GM19397 (cell line): Measurements from ENCODE around the gene MRPS21.
"Not testable (repeated sequence)": the region's sequence is repeated elsewhere in the genome, so short reads cannot be mapped to it uniquely, and the experiment has no call there.

Experiments used
- ATAC-seq: cut with Tn5 transposase; IDR thresholded peaks from one replicate; pipeline ENCODE4 v1.9.1; 2021; ENCODE audit warnings: mild to moderate bottlenecking, moderate library complexity; ENCODE audit not compliant: unreplicated experiment

Gene MRPS21

DNA sequence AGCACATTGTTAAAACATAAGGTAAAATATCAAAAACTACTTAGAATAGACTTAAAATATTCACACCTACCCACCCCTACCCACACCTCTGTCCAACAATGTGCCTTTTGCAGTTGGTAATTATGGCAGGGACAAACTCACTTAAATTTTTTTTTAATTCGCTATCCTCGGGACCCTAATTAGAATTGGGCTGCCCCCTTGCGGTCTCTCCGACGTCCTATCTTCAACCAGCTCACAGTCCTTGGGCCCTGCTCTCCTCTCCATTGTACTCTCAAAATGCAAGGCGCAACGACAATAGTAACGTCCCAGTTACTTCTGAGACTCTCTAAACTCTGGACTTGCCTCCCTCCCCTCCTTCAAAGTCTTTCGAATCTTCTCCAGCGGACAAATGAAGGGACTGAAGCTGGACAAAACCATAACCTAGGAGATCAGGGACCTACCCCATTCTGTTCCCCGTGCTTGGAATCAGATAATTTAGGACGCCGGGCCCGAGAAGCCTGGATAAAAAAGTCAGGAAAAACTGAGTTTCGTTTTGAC, 12.4 kb upstream of the MRPS21 start:
- ATAC-seq, result no peak

DNA sequence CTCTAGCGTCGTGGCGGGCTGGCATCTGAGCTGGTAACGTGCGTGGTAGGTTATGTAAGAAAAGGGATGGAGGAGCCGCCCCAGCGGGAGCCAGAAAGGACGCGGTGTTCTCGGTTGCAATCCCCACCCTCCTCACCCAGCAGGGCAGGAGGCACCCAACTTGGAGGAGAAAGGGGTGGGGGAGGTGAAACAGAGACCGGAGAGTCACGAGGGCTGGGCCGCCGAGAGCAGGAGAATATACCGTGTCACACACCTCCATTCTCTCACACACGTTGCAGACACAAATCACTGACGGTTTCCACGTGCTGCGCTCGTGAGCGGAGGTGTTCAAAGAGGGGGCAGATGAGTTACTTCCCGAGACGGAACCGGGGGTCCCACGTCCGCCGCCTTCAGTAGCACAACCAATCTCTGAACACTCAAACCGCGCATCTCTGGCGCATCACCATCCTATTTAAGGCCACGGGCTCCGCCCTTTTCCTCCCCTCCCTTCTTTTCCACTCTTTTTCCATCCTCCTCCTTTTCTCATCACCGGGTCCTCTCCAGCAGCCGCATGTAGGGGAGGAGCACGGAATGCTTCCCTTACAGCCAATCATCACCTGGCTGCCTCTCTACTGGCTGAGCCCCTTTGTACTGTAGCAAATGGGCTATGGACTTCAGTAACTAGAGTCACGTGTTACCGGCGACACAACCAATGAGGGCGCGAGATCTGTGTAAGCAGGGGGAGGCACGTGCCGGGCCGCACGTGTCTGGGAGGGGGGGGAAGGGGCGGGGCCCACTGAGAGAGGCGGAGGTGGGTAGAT, 11.7 kb upstream of the MRPS21 start, which contains the start of gene CIART:
Gene CIART (plus strand): TSS at position 797 of the 800 bp plus-strand sequence. CDS start 714 bp downstream, outside the sequence.
- ATAC-seq, result peak; percentile 81

DNA sequence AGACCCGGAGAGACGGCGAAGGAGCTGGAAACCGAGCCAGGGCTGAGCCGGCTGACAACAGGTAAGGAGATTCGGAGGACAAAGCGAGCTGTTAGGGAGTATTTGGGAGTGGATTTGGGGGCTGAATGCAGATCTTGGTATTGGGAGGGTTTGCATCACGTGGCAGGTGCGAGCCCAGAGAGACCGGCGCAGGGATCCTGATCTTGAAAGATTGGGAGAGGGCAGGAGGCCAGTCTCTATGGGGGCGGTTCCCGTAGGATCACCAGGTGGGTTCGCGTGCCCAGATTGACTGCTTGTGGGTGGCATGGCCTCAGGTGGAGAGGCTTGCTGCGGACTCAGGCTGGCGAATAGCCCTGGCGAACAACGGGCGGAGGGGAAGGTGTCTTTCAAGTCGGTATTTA, 11.1 kb upstream of the MRPS21 start:
- no peak for ATAC-seq

DNA sequence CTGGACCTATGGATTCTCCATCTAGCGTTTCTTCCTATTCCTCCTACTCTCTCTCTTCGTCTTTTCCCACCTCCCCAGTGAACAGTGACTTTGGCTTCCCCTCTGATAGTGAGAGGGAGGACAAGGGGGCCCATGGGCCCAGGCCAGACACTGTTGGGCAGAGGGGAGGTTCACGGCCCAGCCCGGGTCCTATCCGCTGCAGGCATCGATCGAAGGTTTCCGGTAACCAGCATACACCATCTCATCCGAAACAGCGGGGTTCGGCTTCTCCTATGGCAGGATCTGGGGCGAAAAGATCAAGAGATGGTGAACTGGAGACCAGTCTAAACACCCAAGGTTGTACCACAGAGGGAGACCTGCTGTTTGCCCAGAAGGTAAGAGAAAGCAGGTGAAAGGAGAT, 10.4 kb upstream of the MRPS21 start:
- ATAC-seq, result no peak

DNA sequence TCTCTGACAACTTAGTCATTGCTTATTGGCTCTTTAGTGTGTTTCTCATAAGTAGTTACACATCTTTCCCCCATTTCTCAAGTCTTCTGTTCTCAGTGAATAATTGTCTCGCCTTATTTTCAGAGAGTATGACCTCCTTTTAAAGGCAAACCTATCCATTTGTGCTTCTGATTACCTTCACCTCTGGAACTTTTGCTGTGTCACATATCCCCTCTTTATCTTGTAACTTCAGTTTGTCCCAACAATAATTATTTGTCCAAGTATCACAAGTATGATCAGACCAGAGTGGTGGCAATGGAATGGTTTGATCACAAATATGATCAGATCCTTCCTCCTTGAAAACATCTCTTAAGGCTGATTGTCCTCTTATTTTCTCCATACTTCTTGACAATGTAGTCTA, 5.3 kb upstream of the MRPS21 start:
- no peak for ATAC-seq

DNA sequence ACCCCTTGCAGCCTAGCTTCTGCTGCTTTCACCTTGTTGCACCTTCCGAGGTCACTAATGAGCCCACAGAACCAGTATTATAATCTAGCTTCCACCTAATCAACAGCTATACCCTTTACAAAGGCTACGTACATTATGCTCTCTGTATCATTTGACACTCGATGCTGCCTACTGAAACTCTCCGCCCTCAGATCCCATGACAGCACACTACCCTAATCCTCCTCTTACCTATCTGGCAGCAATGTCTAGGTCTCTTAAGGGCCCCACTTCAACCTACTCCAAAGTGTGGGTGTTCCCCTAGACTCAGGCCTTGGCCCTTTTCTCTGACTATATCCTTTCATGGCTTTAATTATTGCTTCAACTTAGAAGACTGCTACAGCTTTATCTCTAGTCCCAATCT, 4.8 kb upstream of the MRPS21 start:
- ATAC-seq, result no peak

DNA sequence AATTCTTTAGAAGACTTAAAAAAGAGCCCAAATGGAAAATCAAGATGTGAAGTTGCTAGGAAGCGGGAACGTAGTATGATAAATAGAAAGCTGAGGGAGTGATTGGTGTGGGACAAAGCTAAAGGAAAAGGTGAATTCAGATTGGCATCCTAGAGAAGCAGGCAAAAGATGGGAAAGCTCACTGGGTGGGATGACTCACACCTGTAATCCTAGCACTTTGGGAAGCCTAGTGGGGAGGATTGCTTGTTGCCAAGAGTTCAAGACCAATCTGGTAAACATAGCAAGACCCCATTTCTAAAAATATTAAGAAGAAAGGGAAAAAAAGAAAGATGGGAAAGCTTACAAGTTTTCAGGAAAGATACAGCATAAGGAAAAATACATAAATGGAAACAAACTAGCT, 1.8 kb downstream of the MRPS21 start:
- ATAC-seq, result no peak

DNA sequence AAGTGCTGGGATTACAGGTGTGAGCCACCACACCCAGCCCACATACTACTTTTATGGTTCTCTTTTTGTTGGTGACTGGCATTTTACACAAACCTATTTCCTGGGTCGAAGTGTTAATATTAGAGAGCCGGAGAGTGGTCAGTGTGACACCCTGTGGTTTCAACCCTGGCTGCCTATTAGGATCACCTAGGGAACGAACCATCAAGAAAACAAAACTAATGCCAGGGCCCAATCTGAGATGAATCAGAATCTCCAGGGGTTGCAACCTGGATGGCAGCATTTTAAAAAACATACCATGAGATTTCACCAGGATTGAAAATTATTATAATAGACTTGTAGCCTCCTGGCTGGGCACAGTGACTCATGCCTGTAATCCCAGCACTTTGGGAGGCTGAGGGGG, 6.1 kb downstream of the MRPS21 start:
- ATAC-seq, result no peak

DNA sequence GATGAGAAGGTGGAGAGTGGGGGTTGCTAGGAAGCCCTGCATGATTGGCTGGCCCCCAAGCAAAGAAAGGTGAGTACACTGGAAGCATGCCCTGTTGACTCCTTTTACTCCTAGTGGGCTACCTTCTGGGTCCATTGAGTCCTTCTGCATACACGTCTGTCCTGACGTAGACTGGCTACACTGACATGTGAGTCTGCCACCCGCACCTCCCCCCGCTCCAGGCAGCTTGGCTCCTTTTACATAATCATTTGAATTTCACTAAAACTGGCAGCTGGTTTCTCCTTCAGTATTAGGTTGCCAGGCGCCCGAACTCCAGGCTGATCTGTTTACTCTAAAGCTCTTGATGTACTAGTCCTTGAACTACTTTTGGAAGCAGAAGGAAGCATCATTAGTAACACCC, 8.7 kb downstream of the MRPS21 start:
- ATAC-seq, result no peak

DNA sequence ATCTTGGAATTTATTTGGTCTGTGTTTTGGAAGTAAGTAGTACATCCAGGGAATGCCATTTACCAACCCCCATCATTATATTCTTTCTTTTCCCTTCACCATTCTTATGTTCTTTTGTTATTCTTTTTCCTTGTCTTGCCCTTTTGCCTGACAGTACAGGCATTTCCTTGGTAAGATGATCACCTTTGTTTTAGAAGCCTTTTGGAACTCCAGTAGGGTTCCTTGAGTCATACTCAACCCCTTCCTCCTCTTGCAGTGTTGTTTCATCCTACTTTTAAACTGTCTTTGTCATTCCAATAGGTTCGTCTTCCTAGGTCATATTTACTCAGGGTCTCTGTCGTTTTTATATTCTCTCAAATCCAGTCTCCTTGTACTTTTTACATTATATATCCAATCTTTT, 9.2 kb downstream of the MRPS21 start:
- ATAC-seq, result no peak

DNA sequence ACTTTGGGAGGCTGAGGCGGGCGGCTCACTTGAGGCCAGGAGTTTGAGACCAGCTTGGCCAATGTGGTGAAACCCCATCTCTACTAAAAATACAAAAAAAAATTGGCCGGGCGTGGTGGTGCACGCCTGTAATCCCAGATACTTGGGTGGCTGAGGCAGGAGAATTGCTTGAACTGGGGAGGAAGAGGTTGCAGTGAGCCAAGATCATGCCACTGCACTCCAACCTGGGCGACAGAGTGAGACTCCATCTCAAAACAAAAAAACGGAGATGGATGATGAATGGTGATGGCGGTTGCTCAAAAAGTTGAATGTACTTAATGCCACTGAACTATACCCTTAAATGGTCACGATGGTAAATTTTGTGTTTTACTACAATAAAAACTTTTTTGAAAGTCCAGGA, 14.9 kb downstream of the MRPS21 start:
- ATAC-seq, result not testable (repeated sequence)

DNA sequence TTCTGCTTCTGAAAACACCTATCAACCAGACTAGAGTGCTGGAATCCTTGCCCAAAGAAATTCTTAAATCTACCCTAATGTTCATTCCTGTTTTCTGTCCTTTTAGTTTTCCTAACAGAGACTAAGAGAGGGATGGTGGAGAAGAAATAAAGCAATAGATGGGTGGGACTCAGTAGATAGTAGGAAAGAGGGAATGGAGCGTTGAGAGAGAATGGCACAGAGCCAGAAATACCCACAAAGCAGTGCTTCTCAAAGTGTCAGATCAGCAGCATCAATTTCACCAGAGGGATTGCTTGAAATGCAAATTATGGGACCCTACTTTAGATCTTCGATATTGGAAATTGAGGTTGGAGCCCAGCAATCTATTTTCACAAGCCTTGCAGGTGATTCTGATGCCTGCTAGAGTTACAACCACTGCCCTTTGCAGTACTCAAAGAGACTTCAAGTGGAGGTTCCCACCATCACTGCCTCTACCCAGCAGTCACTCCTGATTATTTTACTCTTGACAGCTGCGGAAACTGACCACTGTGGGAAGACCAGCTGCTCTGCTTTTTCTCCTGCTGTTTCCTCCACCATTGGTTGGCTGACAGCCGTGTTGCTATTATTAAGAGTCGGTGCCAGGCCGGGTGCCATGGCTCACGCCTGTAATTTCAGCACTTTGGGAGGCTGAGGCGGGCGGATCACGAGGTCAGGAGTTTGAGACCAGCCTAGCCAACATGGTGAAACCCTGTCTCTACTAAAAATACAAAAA, 16.3 kb downstream of the MRPS21 start:
- no peak for ATAC-seq

DNA sequence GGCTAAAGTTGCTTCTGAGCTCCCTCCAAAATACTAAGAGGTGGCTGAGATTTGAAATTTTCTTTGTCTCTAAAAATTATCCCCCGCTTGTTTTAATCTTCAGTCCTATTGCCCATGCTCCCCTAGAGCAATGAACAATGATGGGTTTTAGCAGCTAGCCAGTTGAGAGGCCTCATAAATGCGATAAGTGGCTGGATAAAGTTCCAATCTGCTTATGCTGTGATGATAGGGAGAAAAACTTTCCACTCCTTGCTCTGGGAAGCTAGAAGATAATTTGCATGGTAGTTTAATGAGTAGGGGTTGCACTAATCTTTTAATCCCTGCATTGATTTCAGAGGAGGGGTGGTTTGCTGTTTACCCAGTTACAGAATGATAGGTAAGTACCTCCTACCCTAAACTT, 18.1 kb downstream of the MRPS21 start:
- no peak for ATAC-seq

DNA sequence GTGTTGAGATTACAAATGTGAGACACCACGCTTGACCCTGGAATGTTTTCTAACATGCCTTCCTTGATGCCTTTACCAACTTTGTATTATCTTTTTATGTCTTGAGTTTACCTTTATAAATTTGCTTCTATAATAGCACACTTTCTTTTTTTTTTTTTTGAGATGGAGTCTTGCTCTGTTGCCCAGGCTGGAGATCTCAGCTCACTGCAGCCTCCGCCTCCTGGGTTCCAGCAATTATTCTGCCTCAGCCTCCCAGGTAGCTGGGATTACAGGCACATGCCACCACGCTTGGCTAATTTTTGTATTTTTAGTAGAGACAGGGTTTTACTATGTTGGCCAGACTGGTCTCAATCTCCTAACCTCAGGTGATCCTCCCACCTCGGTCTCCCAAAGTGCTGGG, 21.0 kb downstream of the MRPS21 start:
- not testable (repeated sequence) for ATAC-seq

DNA sequence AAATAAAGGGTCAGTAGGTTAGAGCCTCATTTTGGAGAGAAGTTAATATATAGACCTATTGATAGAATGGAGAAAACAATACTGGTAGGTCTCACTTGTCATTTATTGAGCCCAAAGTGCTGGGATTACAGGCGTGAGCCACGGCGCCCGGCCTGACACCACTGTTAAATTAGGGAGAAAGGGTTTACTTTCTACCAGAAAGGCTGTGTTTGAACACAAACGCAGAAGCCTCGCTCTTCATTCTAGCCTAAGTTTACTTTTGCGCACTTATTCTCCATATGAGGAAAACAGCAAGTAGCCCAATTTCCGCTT, 27.0 kb downstream of the MRPS21 start:
- ATAC-seq, result no peak

DNA sequence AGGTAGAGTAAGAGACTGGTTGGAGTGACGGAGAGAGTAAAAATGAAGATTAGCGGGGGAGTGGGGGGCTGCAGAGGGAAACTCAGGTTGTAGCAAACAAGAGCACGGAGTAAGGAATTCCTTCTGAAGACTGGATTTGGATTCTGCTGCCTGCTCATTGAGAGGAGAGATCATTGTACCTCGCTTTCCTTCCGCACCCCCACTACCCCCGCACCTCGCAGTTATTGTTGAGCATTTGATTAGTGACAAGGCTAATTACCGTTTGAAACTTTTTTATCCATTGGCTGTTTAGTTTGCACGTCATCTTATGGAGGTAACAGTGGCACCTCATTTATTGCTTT, 28.1 kb downstream of the MRPS21 start:
- ATAC-seq, result no peak

DNA sequence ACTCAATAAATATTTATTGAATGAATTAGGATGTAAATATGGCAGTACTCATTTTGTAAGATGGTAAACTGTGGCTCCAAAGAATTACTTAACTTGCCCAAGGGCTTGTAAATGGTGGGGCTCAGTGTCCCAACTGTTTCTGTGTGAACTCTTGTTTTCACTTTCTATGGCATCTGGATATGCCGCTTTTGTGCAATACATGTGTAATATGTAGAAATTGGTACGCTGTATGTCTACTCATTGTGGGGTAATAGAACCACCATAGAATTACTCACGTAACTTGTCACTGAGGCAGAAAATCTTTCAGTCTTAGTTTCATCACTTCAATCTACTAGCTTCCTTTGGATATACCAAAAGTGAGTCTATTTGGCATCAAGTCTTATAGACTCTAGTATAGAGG, 28.6 kb downstream of the MRPS21 start:
- no peak for ATAC-seq

DNA sequence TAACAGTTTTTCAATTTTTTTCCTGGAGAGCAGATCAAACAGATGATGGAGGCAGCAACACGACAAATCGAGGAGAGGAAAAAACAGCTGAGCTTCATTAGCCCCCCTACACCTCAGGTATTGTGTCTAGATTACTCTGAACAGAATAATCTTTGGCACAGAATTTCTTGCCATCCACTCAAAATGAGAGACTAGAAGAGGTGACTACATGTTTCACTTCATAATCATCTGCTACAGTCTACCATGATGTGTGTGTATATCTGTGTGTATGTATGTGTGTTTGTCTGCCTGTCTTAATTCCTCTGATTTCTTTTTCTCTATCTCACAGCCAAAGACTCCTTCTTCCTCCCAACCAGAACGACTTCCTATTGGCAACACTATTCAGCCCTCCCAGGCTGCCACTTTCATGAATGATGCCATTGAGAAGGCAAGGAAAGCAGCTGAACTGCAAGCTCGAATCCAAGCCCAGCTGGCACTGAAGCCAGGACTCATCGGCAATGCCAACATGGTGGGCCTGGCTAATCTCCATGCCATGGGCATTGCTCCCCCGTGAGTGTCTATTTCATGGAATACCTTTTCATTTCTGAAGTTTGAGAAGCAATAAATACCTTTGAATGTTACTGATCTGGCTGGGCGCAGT, 39.1 kb downstream of the MRPS21 start:
- no peak for ATAC-seq

DNA sequence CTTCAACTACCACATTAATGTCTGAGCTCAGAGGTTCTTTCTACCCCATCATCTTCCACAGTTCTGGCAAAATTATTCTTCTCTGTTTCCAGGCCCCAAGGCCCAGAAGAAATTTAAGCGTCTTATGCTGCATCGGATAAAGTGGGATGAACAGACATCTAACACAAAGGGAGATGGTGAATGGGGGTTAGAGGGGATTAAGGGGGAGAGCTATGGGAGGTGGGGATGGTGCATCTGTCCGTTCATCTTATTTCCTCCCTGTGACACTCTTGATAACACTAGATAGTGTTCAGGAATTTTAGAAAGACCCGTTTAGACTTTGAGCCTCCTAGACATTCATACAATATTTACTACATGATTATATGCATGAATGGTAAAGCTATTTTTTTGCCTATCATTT, 52.7 kb downstream of the MRPS21 start:
- no peak for ATAC-seq

DNA sequence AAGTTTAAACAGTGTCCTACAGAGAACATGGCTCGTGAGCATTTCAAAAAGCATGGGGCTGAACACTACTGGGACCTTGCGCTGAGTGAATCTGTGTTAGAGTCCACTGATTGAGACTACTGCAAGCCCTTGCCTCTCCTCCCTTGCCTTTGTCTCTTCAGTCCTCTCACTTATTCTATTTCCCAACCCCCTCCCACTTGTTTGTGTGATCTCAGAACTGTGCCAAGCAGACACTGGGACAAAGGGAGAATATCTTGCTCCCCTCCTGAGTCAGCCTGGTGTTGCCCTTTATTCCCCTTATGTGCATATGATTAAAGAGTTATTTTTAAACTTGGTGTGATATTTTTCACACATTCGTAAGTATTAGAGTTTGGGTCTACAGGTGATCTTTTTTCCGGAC, 59.2 kb downstream of the MRPS21 start:
- no peak for ATAC-seq
